ENCODE data around the gene ATP5F1A. TPM values are rescaled to one million over a fixed set of nuclear protein-coding genes. Genes with fewer than 3 reads are reported as not detected.

ATP5F1A gene
- total and polyA plus RNA-seq, 2 of the 4 experiments (the other 2 are of a cell fraction), result 543 to 1,085 TPM

GRCh38 chr18:46072959-46073358, 25.1 kb downstream of the ATP5F1A start:
- Histone ChIP-seq H2AK5ac (ENCODE audit: low read depth, low read length) (no peak overlapping the region), H3K27ac (ENCODE audit: insufficient read depth, low read length) (no peak overlapping the region), H3K27me3 (ENCODE audit: control insufficient read depth, insufficient read depth, low read length) (no peaks in the 10 kb centered on the region), H3K36me3 (ENCODE audit: control insufficient read depth, insufficient read depth, low read length) (peaks cover 3% of the 10 kb centered on the region), H3K9ac (ENCODE audit: low read depth, low read length) (no peak overlapping the region), H2BK120ac (ENCODE audit: low read depth, low read length) (no peak overlapping the region), H2AFZ (replicated peaks; ENCODE audit: low read length, poor library complexity) (no peak overlapping the region), H3K4me2 (ENCODE audit: low read depth, low read length) (no peak overlapping the region), H2BK20ac (ENCODE audit: low read depth, low read length) (no peak overlapping the region), H4K5ac (ENCODE audit: low read depth, low read length) (no peak overlapping the region), H3K9me3 (ENCODE audit: control insufficient read depth, insufficient read depth, low read length) (no peaks in the 10 kb centered on the region), H3K18ac (ENCODE audit: low read depth, low read length) (no peak overlapping the region), H3K9me1 (ENCODE audit: insufficient read depth, low read length) (peaks cover 6% of the 10 kb centered on the region), H3K56ac (ENCODE audit: extremely low read depth, insufficient read depth, low read length) (no peak overlapping the region), H3K23ac (ENCODE audit: low read depth, low read length) (no peak overlapping the region), H3K4ac (ENCODE audit: low read depth, low read length) (no peak overlapping the region; the same call in 1 of the 2 replicates), H3K4me3 (ENCODE audit: insufficient read depth, low read depth, low read length) (no peak overlapping the region), H4K91ac (ENCODE audit: insufficient read depth, low read depth, low read length) (no peak overlapping the region), H2BK5ac (ENCODE audit: low read depth, low read length, poor library complexity, severe bottlenecking) (no peak overlapping the region), H4K8ac (ENCODE audit: low read depth in 2 of 2, low read length in 2 of 2) (no peak overlapping the region), H2AK9ac (replicated peaks; ENCODE audit: low read depth, low read length, poor library complexity) (peak overlapping the region; percentile 58), H3K79me1 (ENCODE audit: low read depth in 1 of 2, low read length in 2 of 2) (peaks cover 10 to 43% of the 10 kb centered on the region in 2 experiments; a peak in 3 of 4 replicates), H2BK15ac (ENCODE audit: low read depth, low read length) (no peak overlapping the region), H3K4me1 (ENCODE audit: control insufficient read depth, insufficient read depth, low read length) (peaks cover 20% of the 10 kb centered on the region), H4K20me1 (ENCODE audit: insufficient read depth, low read length) (no peaks in the 10 kb centered on the region; the same call in 1 of the 2 replicates), H3K14ac (replicated peaks; ENCODE audit: low read depth, low read length) (no peak overlapping the region)
- TF ChIP-seq CTCF (conservative IDR thresholded peaks at IDR 0.05; ENCODE audit: low read depth, low read length), result no peak
- no peak for TF ChIP-seq CEBPB (IDR thresholded peaks at IDR 0.05; ENCODE audit: low read depth, low read length)
- no peak for TF ChIP-seq POLR2A (IDR thresholded peaks at IDR 0.05; ENCODE audit: low read depth, low read length)
- no peak for TF ChIP-seq USF2 (IDR thresholded peaks at IDR 0.05; ENCODE audit: low read depth, low read length)
- no peak for TF ChIP-seq RCOR1 (IDR thresholded peaks at IDR 0.05; ENCODE audit: insufficient replicate concordance, low read length)
- TF ChIP-seq CHD1 (IDR thresholded peaks at IDR 0.05; ENCODE audit: low read depth, low read length), result no peak
- no peak for TF ChIP-seq MAFK (IDR thresholded peaks at IDR 0.05; ENCODE audit: low read depth, low read length)
- WGBS, 2 experiments (ENCODE audit: extremely low coverage in 2 of 2, insufficient read length in 1 of 2), result no CpG with 5 or more reads among the region's 3 CpGs
- ChIA-PET POLR2A (ENCODE audit: unreplicated experiment) (no interaction called here), CTCF (interaction anchor here (0.6 to 1.5 kb wide), 3 partner anchors 80 to 406 kb away, joined by 3 to 6 read pairs (median 4); no protein-coding TSS in a partner anchor)
- intact Hi-C loops (cut with micrococcal nuclease) (loop anchor here (1.0 to 5.0 kb wide), 3 partner anchors 98 to 408 kb away; no protein-coding TSS in a partner anchor), in situ Hi-C loops (cut with MboI; ENCODE audit: low sequenced_read_pairs) (loop anchor here (5.0 to 10.0 kb wide), 2 partner anchors 96 to 408 kb away; no protein-coding TSS in a partner anchor), dilution Hi-C loops (cut with HindIII; ENCODE audit: low sequenced_read_pairs, unreplicated experiment) (no loop called here)
- no peak for DNase-seq
- no TSS peak for BruUV-seq (replicated peaks)
- ATAC-seq (ENCODE audit: low read depth), result no peak

All from IMR-90 (cell line).